Upper lobe of left lung (tissue), 6 donors: ENCODE data around the gene ZNF581. TPM values are rescaled to one million over a fixed set of nuclear protein-coding genes. Genes with fewer than 3 reads are reported as not detected.

Experiments used
- ATAC-seq, 2 donors: fragments of 200-7000 bp; cut with Tn5 transposase; one replicate each; pipeline ENCODE4 v1.9.1; 2022; ENCODE audit warnings: mild to moderate bottlenecking in 2 of 2, moderate library complexity in 2 of 2; ENCODE audit not compliant: low FRiP score in 2 of 2
- DNase-seq, 2 donors: peaks; one replicate each; pipeline ENCODE4 v3.0.0-alpha.2; 2019 to 2020
- H3K27ac ChIP-seq, 4 donors: fragments of 200-600 bp; sonication (generic); one replicate each; pipeline ENCODE4 v1.5.1; 2016 to 2019
- H3K27me3 ChIP-seq, 4 donors: fragments of 200-600 bp; sonication (generic); one replicate each; pipeline ENCODE4 v1.5.1; 2017 to 2019
- H3K36me3 ChIP-seq, 4 donors: fragments of 200-600 bp; sonication (generic); one replicate each; pipeline ENCODE4 v1.5.1; 2016 to 2019
- H3K4me1 ChIP-seq, 4 donors: fragments of 200-600 bp; sonication (generic); one replicate each; pipeline ENCODE4 v1.5.1; 2018 to 2019
- H3K4me3 ChIP-seq, 4 donors: fragments of 200-600 bp; sonication (generic); one replicate each; pipeline ENCODE4 v1.5.1; 2017 to 2019; ENCODE audit warnings: mild to moderate bottlenecking in 2 of 4, moderate library complexity in 1 of 4
- H3K9me3 ChIP-seq, 4 donors: fragments of 200-600 bp; sonication (generic); one replicate each; pipeline ENCODE4 v1.5.1; 2018 to 2019
- CTCF ChIP-seq, 6 experiments: fragments of 450-650 bp in 4 of 6; fragments of 200-600 bp in 2 of 6; sonication (generic) in 2 of 6; IDR thresholded peaks; one replicate each; pipeline ENCODE4 v1.5.1; 2016 to 2019; ENCODE audit warnings: antibody characterized with exemption in 6 of 6
- EP300 ChIP-seq, 4 donors: sonication (generic); formaldehyde crosslinking; IDR thresholded peaks; one replicate each; pipeline ENCODE4 v1.5.1; 2017; ENCODE audit warnings: antibody characterized with exemption in 4 of 4, control low read depth in 2 of 4
- POLR2A ChIP-seq, 4 donors: fragments of 450-650 bp; IDR thresholded peaks; one replicate each; pipeline ENCODE4 v1.5.1; 2016 to 2017; ENCODE audit warnings: antibody characterized with exemption in 4 of 4, mild to moderate bottlenecking in 2 of 4
- POLR2AphosphoS5 ChIP-seq, 2 donors: sonication (generic); formaldehyde crosslinking; IDR thresholded peaks; one replicate each; pipeline ENCODE4 v1.5.1; 2017; ENCODE audit warnings: antibody characterized with exemption in 2 of 2
- WGBS, 2 donors: methylation state at CpG; one replicate each; pipeline ENCODE4 v1.1.5; 2017 to 2018; 5-methylcytosine and 5-hydroxymethylcytosine counted together
- total RNA-seq, 6 donors: library from RNA; depleted of rRNA in 4 of 6; stranded (reverse); fragments of >200 nt in 4 of 6; gene quantifications; one replicate each; pipeline versions ENCODE4 v1.1.0 to v1.2.1, GENCODE V29; 2016 to 2021
- donor health status: DM: no; HTN: no; CAD: no; lungs with moderate emphysema.
- donor health status: DM: no; HTN: yes; CAD: no; lungs with severe emphysema.

Gene ZNF581
- total RNA-seq, 6 donors from 2014 or later, result 15.6 to 38.8 (median 21.9) TPM

GRCh38 chr19:55683449-55684261, 40.2 kb downstream of the ZNF581 start:
- Histone ChIP-seq H3K36me3 (peaks cover 20 to 95% (median 58%) of the 10 kb centered on the region in 4 donors), H3K27me3 (no peaks in the 10 kb centered on the region), H3K4me3 (peak overlapping the region in 2 of 4 donors; percentile 1 to 25), H3K27ac (peak overlapping the region in 3 of 4 donors; percentile 36 to 61 (median 44)), H3K9me3 (no peaks in the 10 kb centered on the region), H3K4me1 (peaks cover 18 to 59% (median 24%) of the 10 kb centered on the region in 4 donors)
- ATAC-seq, result peak; percentile 26 to 67
- peak in 1 of 2 donors; percentile 62 for DNase-seq
- 64 to 68% methylated on average over 22 of the region's 22 CpGs for WGBS, 2 donors
- TF ChIP-seq CTCF (IDR thresholded peaks at IDR 0.05) (no peak), EP300 (IDR thresholded peaks at IDR 0.05) (no peak), POLR2AphosphoS5 (IDR thresholded peaks at IDR 0.05) (no peak)

- ATAC-seq (no peak), DNase-seq (peak in 1 of 2 donors; percentile 83)
- no peaks in the 10 kb centered on the region for H3K27me3 ChIP-seq
Measured at GRCh38 chr19:55684946-55685681, 41.7 kb downstream of the ZNF581 start.

GRCh38 chr19:55685776-55686175, 42.3 kb downstream of the ZNF581 start:
- Histone ChIP-seq H3K9me3 (no peaks in the 10 kb centered on the region), H3K27ac (no peak overlapping the region), H3K36me3 (peaks cover 32 to 95% (median 59%) of the 10 kb centered on the region in 4 donors), H3K4me1 (peaks cover 11 to 39% (median 15%) of the 10 kb centered on the region in 4 donors), H3K27me3 (no peaks in the 10 kb centered on the region), H3K4me3 (no peak overlapping the region)
- DNase-seq (no peak), ATAC-seq (no peak)
- WGBS, 2 donors, result 94 to 100% methylated on average over 6 of the region's 6 CpGs
- TF ChIP-seq POLR2A (IDR thresholded peaks at IDR 0.05) (no peak), POLR2AphosphoS5 (IDR thresholded peaks at IDR 0.05) (no peak)

More at GRCh38 chr19:55684946-55685681, 41.7 kb downstream of the ZNF581 start:
- WGBS, 2 donors, result 95 to 98% methylated on average over 58 to 60 of the region's 60 CpGs
- H3K9me3 ChIP-seq, result no peaks in the 10 kb centered on the region
- H3K4me3 ChIP-seq, result no peak overlapping the region
- H3K36me3 ChIP-seq, result peaks cover 25 to 95% (median 59%) of the 10 kb centered on the region in 4 donors
- H3K4me1 ChIP-seq, result peaks cover 11 to 45% (median 15%) of the 10 kb centered on the region in 4 donors
- TF ChIP-seq CTCF (IDR thresholded peaks at IDR 0.05), result no peak
- TF ChIP-seq POLR2A (IDR thresholded peaks at IDR 0.05), result no peak
- TF ChIP-seq POLR2AphosphoS5 (IDR thresholded peaks at IDR 0.05), result no peak
- TF ChIP-seq EP300 (IDR thresholded peaks at IDR 0.05), result no peak
- no peak overlapping the region for H3K27ac ChIP-seq

GRCh38 chr19:55686311-55687050, 43.0 kb downstream of the ZNF581 start:
- no peak for TF ChIP-seq CTCF (IDR thresholded peaks at IDR 0.05)
- Histone ChIP-seq H3K27me3 (no peaks in the 10 kb centered on the region), H3K4me3 (no peak overlapping the region), H3K4me1 (peaks cover 11 to 32% (median 15%) of the 10 kb centered on the region in 4 donors), H3K27ac (no peak overlapping the region), H3K36me3 (peaks cover 32 to 95% (median 59%) of the 10 kb centered on the region in 4 donors), H3K9me3 (no peaks in the 10 kb centered on the region)
- WGBS, 2 donors, result 90 to 91% methylated on average over 27 to 29 of the region's 29 CpGs
- no peak for DNase-seq
- no peak for ATAC-seq
